Measurements from ENCODE around the gene PINK1.
A peak's percentile ranks its signal among the peaks of the same experiment; 100 is the strongest.

Gene PINK1

GRCh38 chr1:20633190-20634064 lies at the start of gene PINK1:
PINK1 (plus strand) TSS chr1:20633458; CDS start chr1:20633549, 91 bp downstream.
- Histone ChIP-seq H3K9me3 (ENCODE audit: control insufficient read depth, low read depth, low read length) (no peaks in the 10 kb centered on the region), H3K36me3 (ENCODE audit: control insufficient read depth, low read depth, low read length) (no peaks in the 10 kb centered on the region), H3K4me3 (ENCODE audit: low read length) (peak within 1 kb of the TSS; percentile 95), H3K4me1 (ENCODE audit: control insufficient read depth, low read depth, low read length) (no peaks in the 10 kb centered on the region), H3K27ac (ENCODE audit: low read length) (peak within 1 kb of the TSS; percentile 30), H3K9ac (ENCODE audit: low read length) (peak within 1 kb of the TSS; percentile 57), H3K27me3 (ENCODE audit: control insufficient read depth, insufficient read depth, low read length) (peaks cover 9% of the 10 kb centered on the region)

GRCh38 chr1:20584890-20585289 lies 48.4 kb upstream of the PINK1 start:
- Histone ChIP-seq H3K36me3 (ENCODE audit: control insufficient read depth, low read depth, low read length) (no peaks in the 10 kb centered on the region), H3K27me3 (ENCODE audit: control insufficient read depth, insufficient read depth, low read length) (no peaks in the 10 kb centered on the region), H3K9me3 (ENCODE audit: control insufficient read depth, low read depth, low read length) (no peaks in the 10 kb centered on the region), H3K27ac (ENCODE audit: low read length) (no peak overlapping the region), H3K9ac (ENCODE audit: low read length) (no peak overlapping the region), H3K4me1 (ENCODE audit: control insufficient read depth, low read depth, low read length) (peaks cover 10% of the 10 kb centered on the region), H3K4me3 (ENCODE audit: low read length) (no peak overlapping the region)

- Histone ChIP-seq H3K4me1 (ENCODE audit: control insufficient read depth, low read depth, low read length) (peaks cover 15% of the 10 kb centered on the region), H3K27ac (ENCODE audit: low read length) (no peak overlapping the region), H3K4me3 (ENCODE audit: low read length) (no peak overlapping the region), H3K36me3 (ENCODE audit: control insufficient read depth, low read depth, low read length) (no peaks in the 10 kb centered on the region), H3K9ac (ENCODE audit: low read length) (no peak overlapping the region), H3K27me3 (ENCODE audit: control insufficient read depth, insufficient read depth, low read length) (peaks cover 4% of the 10 kb centered on the region), H3K9me3 (ENCODE audit: control insufficient read depth, low read depth, low read length) (no peaks in the 10 kb centered on the region)
Observed at GRCh38 chr1:20586953-20587660, 46.2 kb upstream of the PINK1 start.

- H3K27me3 ChIP-seq (ENCODE audit: control insufficient read depth, insufficient read depth, low read length) = peaks cover 4% of the 10 kb centered on the region
- no peaks in the 10 kb centered on the region for H3K9me3 ChIP-seq (ENCODE audit: control insufficient read depth, low read depth, low read length)
- no peak overlapping the region for H3K4me3 ChIP-seq (ENCODE audit: low read length)
- no peak overlapping the region for H3K27ac ChIP-seq (ENCODE audit: low read length)
- no peak overlapping the region for H3K9ac ChIP-seq (ENCODE audit: low read length)
- H3K4me1 ChIP-seq (ENCODE audit: control insufficient read depth, low read depth, low read length) = peaks cover 15% of the 10 kb centered on the region
- no peaks in the 10 kb centered on the region for H3K36me3 ChIP-seq (ENCODE audit: control insufficient read depth, low read depth, low read length)
Observed at GRCh38 chr1:20587661-20588053, 45.6 kb upstream of the PINK1 start.

- Histone ChIP-seq H3K4me3 (ENCODE audit: low read length) (no peak within 1 kb of the TSS), H3K36me3 (ENCODE audit: control insufficient read depth, low read depth, low read length) (no peaks in the 10 kb centered on the region), H3K27me3 (ENCODE audit: control insufficient read depth, insufficient read depth, low read length) (peaks cover 4% of the 10 kb centered on the region), H3K9ac (ENCODE audit: low read length) (no peak within 1 kb of the TSS), H3K4me1 (ENCODE audit: control insufficient read depth, low read depth, low read length) (peaks cover 15% of the 10 kb centered on the region), H3K9me3 (ENCODE audit: control insufficient read depth, low read depth, low read length) (no peaks in the 10 kb centered on the region), H3K27ac (ENCODE audit: low read length) (no peak within 1 kb of the TSS)
Observed at GRCh38 chr1:20588634-20589225, 44.5 kb upstream of the PINK1 start, which contains the start of gene CDA. CDA (plus strand) TSS chr1:20589097; CDS start chr1:20589130, 33 bp downstream.

- Histone ChIP-seq H3K36me3 (ENCODE audit: control insufficient read depth, low read depth, low read length) (no peaks in the 10 kb centered on the region), H3K27ac (ENCODE audit: low read length) (no peak overlapping the region), H3K9me3 (ENCODE audit: control insufficient read depth, low read depth, low read length) (no peaks in the 10 kb centered on the region), H3K4me3 (ENCODE audit: low read length) (no peak overlapping the region), H3K4me1 (ENCODE audit: control insufficient read depth, low read depth, low read length) (peaks cover 15% of the 10 kb centered on the region), H3K9ac (ENCODE audit: low read length) (no peak overlapping the region), H3K27me3 (ENCODE audit: control insufficient read depth, insufficient read depth, low read length) (peaks cover 4% of the 10 kb centered on the region)
Observed at GRCh38 chr1:20589331-20590278, 43.7 kb upstream of the PINK1 start.

GRCh38 chr1:20590306-20590777 lies 42.9 kb upstream of the PINK1 start:
- no peak overlapping the region for H3K4me3 ChIP-seq (ENCODE audit: low read length)
- H3K27me3 ChIP-seq (ENCODE audit: control insufficient read depth, insufficient read depth, low read length) = peaks cover 4% of the 10 kb centered on the region
- no peak overlapping the region for H3K9ac ChIP-seq (ENCODE audit: low read length)
- no peaks in the 10 kb centered on the region for H3K36me3 ChIP-seq (ENCODE audit: control insufficient read depth, low read depth, low read length)
- no peak overlapping the region for H3K27ac ChIP-seq (ENCODE audit: low read length)
- H3K4me1 ChIP-seq (ENCODE audit: control insufficient read depth, low read depth, low read length) = peaks cover 15% of the 10 kb centered on the region
- H3K9me3 ChIP-seq (ENCODE audit: control insufficient read depth, low read depth, low read length) = no peaks in the 10 kb centered on the region

- Histone ChIP-seq H3K9ac (ENCODE audit: low read length) (no peak overlapping the region), H3K27me3 (ENCODE audit: control insufficient read depth, insufficient read depth, low read length) (peaks cover 4% of the 10 kb centered on the region), H3K36me3 (ENCODE audit: control insufficient read depth, low read depth, low read length) (no peaks in the 10 kb centered on the region), H3K4me1 (ENCODE audit: control insufficient read depth, low read depth, low read length) (peaks cover 15% of the 10 kb centered on the region), H3K27ac (ENCODE audit: low read length) (no peak overlapping the region), H3K4me3 (ENCODE audit: low read length) (no peak overlapping the region), H3K9me3 (ENCODE audit: control insufficient read depth, low read depth, low read length) (no peaks in the 10 kb centered on the region)
Observed at GRCh38 chr1:20593756-20594155, 39.5 kb upstream of the PINK1 start.

GRCh38 chr1:20594746-20595145 lies 38.5 kb upstream of the PINK1 start:
- no peak overlapping the region for H3K9ac ChIP-seq (ENCODE audit: low read length)
- H3K9me3 ChIP-seq (ENCODE audit: control insufficient read depth, low read depth, low read length) = no peaks in the 10 kb centered on the region
- H3K27ac ChIP-seq (ENCODE audit: low read length) = no peak overlapping the region
- no peaks in the 10 kb centered on the region for H3K36me3 ChIP-seq (ENCODE audit: control insufficient read depth, low read depth, low read length)
- H3K27me3 ChIP-seq (ENCODE audit: control insufficient read depth, insufficient read depth, low read length) = peaks cover 4% of the 10 kb centered on the region
- H3K4me3 ChIP-seq (ENCODE audit: low read length) = no peak overlapping the region
- peaks cover 6% of the 10 kb centered on the region for H3K4me1 ChIP-seq (ENCODE audit: control insufficient read depth, low read depth, low read length)

- H3K9ac ChIP-seq (ENCODE audit: low read length) = no peak overlapping the region
- H3K4me3 ChIP-seq (ENCODE audit: low read length) = no peak overlapping the region
- no peaks in the 10 kb centered on the region for H3K9me3 ChIP-seq (ENCODE audit: control insufficient read depth, low read depth, low read length)
- H3K27me3 ChIP-seq (ENCODE audit: control insufficient read depth, insufficient read depth, low read length) = no peaks in the 10 kb centered on the region
- H3K36me3 ChIP-seq (ENCODE audit: control insufficient read depth, low read depth, low read length) = no peaks in the 10 kb centered on the region
- no peak overlapping the region for H3K27ac ChIP-seq (ENCODE audit: low read length)
- H3K4me1 ChIP-seq (ENCODE audit: control insufficient read depth, low read depth, low read length) = no peaks in the 10 kb centered on the region
Observed at GRCh38 chr1:20596106-20596505, 37.2 kb upstream of the PINK1 start.

Data from iPS-18a (cell line).